ENCODE data around the gene ADK. TPM values are rescaled to one million over a fixed set of nuclear protein-coding genes. Genes with fewer than 3 reads are reported as not detected.

The ADK gene
- total and polyA plus RNA-seq, 4 donors: 12.6 to 21.1 (median 16.1) TPM

DNA sequence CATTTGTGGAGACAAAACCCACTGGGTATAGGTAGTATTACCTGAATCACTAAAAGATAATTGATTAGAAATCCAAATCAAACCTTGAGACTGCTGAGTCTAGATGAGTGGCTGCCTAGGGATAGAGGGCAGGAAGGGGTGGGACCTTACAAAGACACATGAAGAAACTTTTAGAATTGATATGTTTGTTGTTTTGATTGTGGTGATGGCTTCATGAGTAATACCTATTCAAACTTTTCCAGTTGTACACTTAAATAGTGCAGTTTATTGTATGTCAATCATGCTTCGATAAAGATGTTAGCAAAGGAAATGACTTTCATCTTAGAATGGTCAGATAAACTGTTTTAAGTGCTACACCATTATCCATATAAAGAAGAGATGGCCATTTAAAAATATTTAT is 486.7 kb downstream of the ADK start:
- no peak for DNase-seq
- intact Hi-C loops (cut with DNase I): no loop called here
- WGBS, 2 donors: 85 to 94% methylated on average over 1 of the region's 1 CpG

DNA sequence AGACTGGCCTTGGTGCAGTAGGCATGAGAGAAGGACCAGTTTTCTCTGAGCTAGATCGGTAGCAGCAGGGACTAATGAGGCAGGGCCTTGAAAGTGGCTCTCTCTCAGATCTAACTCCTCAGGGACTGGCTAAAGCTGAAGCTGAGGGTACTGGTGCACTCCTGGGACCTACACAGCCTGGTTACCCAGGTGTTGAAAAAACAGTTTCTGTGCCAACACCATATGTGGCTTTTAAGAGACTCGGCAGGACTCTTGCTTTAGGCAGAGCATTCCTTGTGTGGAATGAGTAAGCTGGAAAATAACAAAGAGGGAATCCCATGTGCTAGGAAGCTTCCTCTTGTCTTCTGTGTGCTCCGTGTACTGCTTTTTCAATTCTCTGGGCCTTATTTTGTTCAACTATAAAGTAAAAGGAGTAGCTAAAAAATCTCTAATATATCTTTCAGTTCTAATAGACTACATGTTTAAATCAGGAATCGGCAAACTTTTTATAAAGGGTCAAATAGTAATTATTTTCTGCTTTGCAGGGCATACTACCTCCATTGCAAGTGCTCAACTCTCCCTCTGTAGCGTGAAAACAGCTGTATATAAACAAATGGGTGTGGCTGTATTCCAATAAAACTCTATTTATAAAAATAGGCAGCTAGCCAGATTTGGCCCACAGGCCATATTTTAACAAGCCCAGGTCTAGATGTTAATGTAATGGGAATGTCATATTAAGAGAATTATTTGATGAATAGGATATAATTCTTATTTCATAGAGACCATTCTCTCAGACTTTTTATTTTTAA is 489.3 kb downstream of the ADK start:
- no peaks in the 10 kb centered on the region for H3K36me3 ChIP-seq (ENCODE audit: control insufficient read depth in 1 of 2, insufficient read depth in 2 of 2, low read length in 1 of 2)
- ATAC-seq (ENCODE audit: low FRiP score) (no peak), DNase-seq (no peak)
- peaks cover 0 to 1% of the 10 kb centered on the region in 2 donors for H3K4me1 ChIP-seq (ENCODE audit: control insufficient read depth in 1 of 2, insufficient read depth in 2 of 2, low read length in 2 of 2)
- H3K27me3 ChIP-seq (ENCODE audit: control insufficient read depth in 1 of 2, insufficient read depth in 2 of 2, low read length in 1 of 2): no peaks in the 10 kb centered on the region
- intact Hi-C loops (cut with DNase I): no loop called here
- H3K4me3 ChIP-seq (ENCODE audit: low read length in 2 of 2): no peak overlapping the region
- no peak overlapping the region for H3K27ac ChIP-seq (ENCODE audit: low read depth in 1 of 2, low read length in 2 of 2)
- H3K9me3 ChIP-seq (ENCODE audit: control insufficient read depth, low read length): no peaks in the 10 kb centered on the region
- 44 to 57% methylated on average over 5 of the region's 5 CpGs for WGBS, 2 donors

More for the DNA sequence above, 486.7 kb downstream of the ADK start:
- H3K36me3 ChIP-seq (ENCODE audit: control insufficient read depth in 1 of 2, insufficient read depth in 2 of 2, low read length in 1 of 2): no peaks in the 10 kb centered on the region
- peaks cover 2% of the 10 kb centered on the region for H3K9me3 ChIP-seq (ENCODE audit: control insufficient read depth, low read length)
- no peak for ATAC-seq (ENCODE audit: low FRiP score)
- no peak overlapping the region for H3K4me3 ChIP-seq (ENCODE audit: low read length in 2 of 2)
- no peaks in the 10 kb centered on the region for H3K27me3 ChIP-seq (ENCODE audit: control insufficient read depth in 1 of 2, insufficient read depth in 2 of 2, low read length in 1 of 2)
- H3K27ac ChIP-seq (ENCODE audit: low read depth in 1 of 2, low read length in 2 of 2): no peak overlapping the region
- H3K4me1 ChIP-seq (ENCODE audit: control insufficient read depth in 1 of 2, insufficient read depth in 2 of 2, low read length in 2 of 2): peaks cover 0 to 1% of the 10 kb centered on the region in 2 donors

DNA sequence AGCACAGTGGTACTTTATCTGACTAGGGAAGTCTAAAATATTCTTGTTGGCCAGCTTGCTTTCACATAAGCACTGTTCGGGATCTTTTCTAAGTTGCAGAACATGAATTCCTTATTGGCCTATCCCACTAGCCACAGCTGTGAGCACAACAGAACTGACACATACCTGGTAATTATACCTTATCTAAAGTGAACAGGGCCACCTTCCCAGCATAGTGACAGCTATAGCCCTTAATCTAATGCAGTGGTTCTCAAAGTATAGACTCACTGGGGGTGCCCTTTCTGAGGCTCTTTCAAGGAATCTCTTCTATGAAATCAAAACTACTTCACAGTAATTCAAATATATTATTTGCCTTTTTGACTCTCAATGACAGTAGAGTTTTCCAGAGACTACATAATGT is 490.6 kb downstream of the ADK start:
- intact Hi-C loops (cut with DNase I): no loop called here
- Histone ChIP-seq H3K4me3 (ENCODE audit: low read length in 2 of 2) (no peak overlapping the region), H3K27ac (ENCODE audit: low read depth in 1 of 2, low read length in 2 of 2) (no peak overlapping the region), H3K27me3 (ENCODE audit: control insufficient read depth in 1 of 2, insufficient read depth in 2 of 2, low read length in 1 of 2) (no peaks in the 10 kb centered on the region), H3K9me3 (ENCODE audit: control insufficient read depth, low read length) (no peaks in the 10 kb centered on the region), H3K4me1 (ENCODE audit: control insufficient read depth in 1 of 2, insufficient read depth in 2 of 2, low read length in 2 of 2) (peaks cover 0 to 1% of the 10 kb centered on the region in 2 donors), H3K36me3 (ENCODE audit: control insufficient read depth in 1 of 2, insufficient read depth in 2 of 2, low read length in 1 of 2) (no peaks in the 10 kb centered on the region)
- 48 to 63% methylated on average over 1 of the region's 1 CpG for WGBS, 2 donors
- ATAC-seq (ENCODE audit: low FRiP score) (no peak), DNase-seq (no peak)

DNA sequence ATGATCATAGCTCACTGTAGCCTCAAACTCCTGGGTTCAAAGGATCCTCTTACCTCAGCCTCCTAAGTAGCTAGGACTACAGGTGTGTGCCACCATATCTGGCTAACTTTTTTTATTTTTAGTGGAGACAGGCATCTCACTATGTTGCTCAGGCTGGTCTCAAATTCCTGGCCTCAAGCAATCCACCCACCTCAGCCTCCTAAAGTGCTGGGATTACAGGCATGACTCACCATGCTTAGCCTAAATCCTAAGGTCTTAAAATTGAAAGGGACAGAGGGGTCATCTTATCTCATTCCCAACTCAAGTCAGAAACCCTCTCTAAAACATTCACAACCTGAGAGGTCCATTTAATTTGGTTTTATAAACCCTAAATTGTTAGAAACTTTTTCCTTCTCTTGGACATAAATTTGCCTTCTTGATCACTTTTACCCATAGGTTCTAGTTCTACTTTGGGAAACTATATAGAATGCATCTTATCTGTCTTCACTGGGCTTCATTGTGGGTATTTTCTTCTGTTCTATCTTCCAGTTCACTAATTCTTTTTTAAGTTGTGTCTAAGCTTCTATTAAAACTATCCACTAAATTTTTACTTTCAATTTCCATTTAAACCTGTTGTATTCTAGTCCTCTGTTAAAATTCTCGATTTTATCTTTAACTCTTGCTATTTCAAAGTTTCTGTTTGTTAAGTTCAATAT is 492.0 kb downstream of the ADK start:
- ATAC-seq (ENCODE audit: low FRiP score) (no peak), DNase-seq (no peak)
- no peaks in the 10 kb centered on the region for H3K9me3 ChIP-seq (ENCODE audit: control insufficient read depth, low read length)
- WGBS, 2 donors: 93 to 94% methylated on average over 1 of the region's 1 CpG
- intact Hi-C loops (cut with DNase I): no loop called here
- no peak overlapping the region for H3K27ac ChIP-seq (ENCODE audit: low read depth in 1 of 2, low read length in 2 of 2)
- no peaks in the 10 kb centered on the region for H3K27me3 ChIP-seq (ENCODE audit: control insufficient read depth in 1 of 2, insufficient read depth in 2 of 2, low read length in 1 of 2)
- no peaks in the 10 kb centered on the region for H3K36me3 ChIP-seq (ENCODE audit: control insufficient read depth in 1 of 2, insufficient read depth in 2 of 2, low read length in 1 of 2)
- H3K4me3 ChIP-seq (ENCODE audit: low read length in 2 of 2): no peak overlapping the region
- H3K4me1 ChIP-seq (ENCODE audit: control insufficient read depth in 1 of 2, insufficient read depth in 2 of 2, low read length in 2 of 2): peaks cover 0 to 1% of the 10 kb centered on the region in 2 donors

DNA sequence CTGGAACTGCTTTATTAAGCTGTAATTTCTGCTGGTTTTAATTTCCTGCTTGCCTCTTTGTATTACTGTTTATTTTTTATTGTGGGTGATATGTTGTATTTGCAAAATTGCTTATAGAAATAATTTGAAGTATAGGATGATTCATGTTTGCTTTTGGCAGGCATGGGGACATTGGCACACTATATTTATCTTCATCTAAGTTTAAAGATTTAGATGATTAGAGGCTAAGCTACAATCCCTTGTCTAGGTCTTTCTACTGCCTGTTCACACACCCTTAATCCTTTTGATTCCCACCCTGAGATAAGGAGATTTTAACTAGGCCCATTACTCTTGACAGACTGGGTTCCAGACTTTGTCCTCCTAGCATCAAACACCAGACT is 492.6 kb downstream of the ADK start:
- intact Hi-C loops (cut with DNase I): no loop called here
- H3K4me1 ChIP-seq (ENCODE audit: control insufficient read depth in 1 of 2, insufficient read depth in 2 of 2, low read length in 2 of 2): peaks cover 0 to 1% of the 10 kb centered on the region in 2 donors
- H3K27me3 ChIP-seq (ENCODE audit: control insufficient read depth in 1 of 2, insufficient read depth in 2 of 2, low read length in 1 of 2): no peaks in the 10 kb centered on the region
- ATAC-seq (ENCODE audit: low FRiP score) (no peak), DNase-seq (no peak)
- H3K9me3 ChIP-seq (ENCODE audit: control insufficient read depth, low read length): no peaks in the 10 kb centered on the region
- no peak overlapping the region for H3K27ac ChIP-seq (ENCODE audit: low read depth in 1 of 2, low read length in 2 of 2)
- H3K4me3 ChIP-seq (ENCODE audit: low read length in 2 of 2): no peak overlapping the region
- H3K36me3 ChIP-seq (ENCODE audit: control insufficient read depth in 1 of 2, insufficient read depth in 2 of 2, low read length in 1 of 2): no peaks in the 10 kb centered on the region

DNA sequence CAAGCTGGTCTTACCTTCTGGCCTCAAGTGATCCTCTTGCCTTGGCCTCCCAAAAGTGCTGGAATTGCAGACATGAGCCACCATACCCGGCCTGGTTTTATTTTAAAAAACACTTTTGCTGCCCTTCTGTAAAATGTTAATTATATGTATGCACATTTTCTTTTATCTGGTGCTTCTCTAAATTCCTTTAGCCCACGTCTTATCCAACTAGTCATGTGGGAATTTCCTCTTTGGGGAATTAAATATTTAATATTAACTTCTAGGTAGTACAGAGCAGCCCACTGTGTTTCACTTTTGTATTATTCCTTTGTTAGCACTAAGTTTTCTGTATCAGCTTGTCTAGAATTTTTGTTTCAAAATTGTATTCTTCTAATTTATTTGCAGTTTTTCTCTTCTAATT is 493.7 kb downstream of the ADK start:
- Histone ChIP-seq H3K36me3 (ENCODE audit: control insufficient read depth in 1 of 2, insufficient read depth in 2 of 2, low read length in 1 of 2) (no peaks in the 10 kb centered on the region), H3K9me3 (ENCODE audit: control insufficient read depth, low read length) (no peaks in the 10 kb centered on the region), H3K4me1 (ENCODE audit: control insufficient read depth in 1 of 2, insufficient read depth in 2 of 2, low read length in 2 of 2) (peaks cover 0 to 1% of the 10 kb centered on the region in 2 donors), H3K4me3 (ENCODE audit: low read length in 2 of 2) (no peak overlapping the region), H3K27ac (ENCODE audit: low read depth in 1 of 2, low read length in 2 of 2) (no peak overlapping the region), H3K27me3 (ENCODE audit: control insufficient read depth in 1 of 2, insufficient read depth in 2 of 2, low read length in 1 of 2) (no peaks in the 10 kb centered on the region)
- 93 to 95% methylated on average over 2 of the region's 2 CpGs for WGBS, 2 donors
- intact Hi-C loops (cut with DNase I): no loop called here
- DNase-seq (no peak), ATAC-seq (ENCODE audit: low FRiP score) (no peak)

DNA sequence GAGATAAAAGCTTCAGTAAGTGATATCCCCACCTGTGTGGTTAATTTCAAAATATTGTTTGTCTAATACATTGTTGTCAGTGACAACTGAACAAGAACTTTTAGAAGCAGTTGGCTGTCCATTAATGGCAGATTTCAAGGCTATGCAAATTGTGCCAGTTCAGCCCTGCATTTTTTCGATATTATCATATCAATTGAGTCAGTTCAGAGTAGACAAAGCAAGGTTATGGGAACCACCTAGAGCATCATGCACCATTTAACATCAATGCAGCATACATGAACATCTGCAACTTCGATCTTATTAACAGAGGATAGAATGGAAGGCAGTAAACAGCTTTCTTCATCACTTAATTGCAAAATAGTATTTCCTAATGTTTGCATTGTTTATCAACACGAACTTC is 494.7 kb downstream of the ADK start:
- Histone ChIP-seq H3K36me3 (ENCODE audit: control insufficient read depth in 1 of 2, insufficient read depth in 2 of 2, low read length in 1 of 2) (no peaks in the 10 kb centered on the region), H3K9me3 (ENCODE audit: control insufficient read depth, low read length) (no peaks in the 10 kb centered on the region), H3K4me1 (ENCODE audit: control insufficient read depth in 1 of 2, insufficient read depth in 2 of 2, low read length in 2 of 2) (peaks cover 0 to 1% of the 10 kb centered on the region in 2 donors), H3K4me3 (ENCODE audit: low read length in 2 of 2) (no peak overlapping the region), H3K27me3 (ENCODE audit: control insufficient read depth in 1 of 2, insufficient read depth in 2 of 2, low read length in 1 of 2) (no peaks in the 10 kb centered on the region), H3K27ac (ENCODE audit: low read depth in 1 of 2, low read length in 2 of 2) (no peak overlapping the region)
- 93 to 96% methylated on average over 3 of the region's 3 CpGs for WGBS, 2 donors
- no peak for ATAC-seq (ENCODE audit: low FRiP score)
- no peak for DNase-seq
- intact Hi-C loops (cut with DNase I): no loop called here

DNA sequence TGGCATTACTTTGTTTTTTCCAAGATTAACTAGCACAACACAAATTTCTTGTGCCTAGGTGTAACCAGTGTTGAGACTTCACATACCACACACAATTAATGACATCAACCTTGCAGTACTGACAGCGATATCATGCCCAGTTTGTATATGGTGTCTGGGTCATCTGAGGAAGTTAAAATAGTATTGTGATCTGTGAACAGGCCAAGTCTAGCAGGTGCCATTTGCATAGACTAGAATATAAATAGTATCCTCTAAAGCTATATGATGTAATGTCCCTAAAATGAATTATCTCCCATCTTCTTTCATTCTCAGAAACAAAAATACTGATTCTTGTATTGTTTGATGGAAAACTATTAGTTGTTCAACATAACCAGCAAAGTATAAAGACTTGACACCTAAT is 499.6 kb downstream of the ADK start:
- Histone ChIP-seq H3K36me3 (ENCODE audit: control insufficient read depth in 1 of 2, insufficient read depth in 2 of 2, low read length in 1 of 2) (no peaks in the 10 kb centered on the region), H3K9me3 (ENCODE audit: control insufficient read depth, low read length) (no peaks in the 10 kb centered on the region), H3K4me1 (ENCODE audit: control insufficient read depth in 1 of 2, insufficient read depth in 2 of 2, low read length in 2 of 2) (no peaks in the 10 kb centered on the region), H3K27me3 (ENCODE audit: control insufficient read depth in 1 of 2, insufficient read depth in 2 of 2, low read length in 1 of 2) (no peaks in the 10 kb centered on the region), H3K4me3 (ENCODE audit: low read length in 2 of 2) (no peak overlapping the region), H3K27ac (ENCODE audit: low read depth in 1 of 2, low read length in 2 of 2) (no peak overlapping the region)
- whole genome bisulfite sequencing, 2 donors: 95 to 100% methylated on average over 1 of the region's 1 CpG
- no peak for ATAC-seq (ENCODE audit: low FRiP score)
- intact Hi-C loops (cut with DNase I): no loop called here
- DNase-seq: no peak

DNA sequence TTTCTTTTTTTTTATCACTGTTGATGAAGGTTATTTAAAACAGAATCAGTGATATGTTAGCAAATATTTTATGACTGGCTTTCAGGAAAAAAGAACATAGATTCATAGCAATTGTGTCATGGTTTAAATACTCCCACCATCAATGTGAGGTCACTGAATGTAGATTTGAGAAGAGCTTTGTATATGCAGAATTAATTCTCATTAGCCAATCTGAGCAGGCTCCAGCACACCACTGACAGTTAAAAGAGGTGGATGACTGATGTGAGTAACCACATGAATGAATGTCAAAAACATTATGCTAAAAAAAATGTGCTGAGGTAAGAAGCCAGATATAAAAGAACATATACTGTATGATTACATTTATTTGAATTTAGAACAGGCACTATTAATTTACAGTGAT is 500.5 kb downstream of the ADK start:
- intact Hi-C loops (cut with DNase I): no loop called here
- Histone ChIP-seq H3K36me3 (ENCODE audit: control insufficient read depth in 1 of 2, insufficient read depth in 2 of 2, low read length in 1 of 2) (no peaks in the 10 kb centered on the region), H3K27ac (ENCODE audit: low read depth in 1 of 2, low read length in 2 of 2) (no peak overlapping the region), H3K9me3 (ENCODE audit: control insufficient read depth, low read length) (no peaks in the 10 kb centered on the region), H3K4me1 (ENCODE audit: control insufficient read depth in 1 of 2, insufficient read depth in 2 of 2, low read length in 2 of 2) (no peaks in the 10 kb centered on the region), H3K4me3 (ENCODE audit: low read length in 2 of 2) (no peak overlapping the region), H3K27me3 (ENCODE audit: control insufficient read depth in 1 of 2, insufficient read depth in 2 of 2, low read length in 1 of 2) (no peaks in the 10 kb centered on the region)
- DNase-seq: no peak
- no peak for ATAC-seq (ENCODE audit: low FRiP score)

Measured in aorta (tissue), 5 donors.